Measurements from ENCODE around the gene CHPF2.

CHPF2 gene

GRCh38 chr7:151206914-151207313 is 25.4 kb upstream of the CHPF2 start:
- DNase-seq: peak in 1 of 3 experiments; percentile 78

- DNase-seq: no peak
Observed at GRCh38 chr7:151207315-151207714, 25.0 kb upstream of the CHPF2 start.

GRCh38 chr7:151207804-151208203 is 24.5 kb upstream of the CHPF2 start:
- no peak for DNase-seq

- no peak for DNase-seq
Observed at GRCh38 chr7:151208253-151208862, 23.9 kb upstream of the CHPF2 start.

- DNase-seq: no peak
Observed at GRCh38 chr7:151209588-151209987, 22.7 kb upstream of the CHPF2 start.

- DNase-seq: no peak
Observed at GRCh38 chr7:151210087-151210854, 22.0 kb upstream of the CHPF2 start, which contains the start of gene H2BK1. TSS of gene H2BK1 (minus strand) at chr7:151210488. CDS start at chr7:151210318, 170 bp downstream.

GRCh38 chr7:151211155-151211772 is 21.0 kb upstream of the CHPF2 start:
- no peak for DNase-seq

- DNase-seq: no peak
Observed at GRCh38 chr7:151212626-151213025, 19.7 kb upstream of the CHPF2 start.

- no peak for DNase-seq
Observed at GRCh38 chr7:151213826-151214225, 18.5 kb upstream of the CHPF2 start.

GRCh38 chr7:151215396-151215795 is 16.9 kb upstream of the CHPF2 start:
- no peak for DNase-seq

GRCh38 chr7:151218170-151218569 is 14.1 kb upstream of the CHPF2 start:
- DNase-seq: no peak

- no peak for DNase-seq
Observed at GRCh38 chr7:151223728-151224127, 8.6 kb upstream of the CHPF2 start.

- no peak for DNase-seq
Observed at GRCh38 chr7:151225948-151226510, 6.3 kb upstream of the CHPF2 start.

GRCh38 chr7:151226560-151226874 is 5.8 kb upstream of the CHPF2 start:
- DNase-seq: no peak

GRCh38 chr7:151226875-151227782 is 5.2 kb upstream of the CHPF2 start, which contains the start of gene ABCF2:
TSS of gene ABCF2 (minus strand) at chr7:151227205. CDS start at chr7:151226458, 747 bp downstream.
- DNase-seq: peak; percentile 99 to 100 (median 99)

GRCh38 chr7:151228024-151228866 is 4.0 kb upstream of the CHPF2 start:
- DNase-seq: peak in 1 of 3 experiments; percentile 65

GRCh38 chr7:151229249-151229648 is 3.0 kb upstream of the CHPF2 start:
- DNase-seq: no peak

- DNase-seq: no peak
Observed at GRCh38 chr7:151231080-151231479, 1.2 kb upstream of the CHPF2 start.

- peak in 2 of 3 experiments; percentile 45 to 66 for DNase-seq
Observed at GRCh38 chr7:151232917-151233701, 826 bp downstream of the CHPF2 start.

- DNase-seq: no peak
Observed at GRCh38 chr7:151233804-151234203, 1.5 kb downstream of the CHPF2 start.

Data from NCI-H1417 (cell line).